ENCODE data around the gene SFMBT1. TPM values are rescaled to one million over a fixed set of nuclear protein-coding genes. Genes with fewer than 3 reads are reported as not detected.

The SFMBT1 gene
- total RNA-seq, 1 donor = 7.5 TPM

GRCh38 chr3:53016236-53016635 lies 29.6 kb downstream of the SFMBT1 start:
- no peak for DNase-seq (ENCODE audit: low read depth)
- no peak for TF ChIP-seq CTCF (IDR thresholded peaks at IDR 0.05; ENCODE audit: insufficient read depth, low read length)
- no peak overlapping the region for H3K4me3 ChIP-seq (ENCODE audit: low read depth, low read length)

- no peak overlapping the region for H3K4me3 ChIP-seq (ENCODE audit: low read depth, low read length)
- TF ChIP-seq CTCF (IDR thresholded peaks at IDR 0.05; ENCODE audit: insufficient read depth, low read length) = no peak
Observed at GRCh38 chr3:53011324-53011723, 34.5 kb downstream of the SFMBT1 start.

GRCh38 chr3:53009826-53010539 lies 35.9 kb downstream of the SFMBT1 start:
- TF ChIP-seq CTCF (IDR thresholded peaks at IDR 0.05; ENCODE audit: insufficient read depth, low read length) = no peak
- no peak for DNase-seq (ENCODE audit: low read depth)
- H3K4me3 ChIP-seq (ENCODE audit: low read depth, low read length) = no peak overlapping the region

More at GRCh38 chr3:53011324-53011723, 34.5 kb downstream of the SFMBT1 start:
- DNase-seq (ENCODE audit: low read depth) = no peak

- no peak overlapping the region for H3K4me3 ChIP-seq (ENCODE audit: low read depth, low read length)
- no peak for TF ChIP-seq CTCF (IDR thresholded peaks at IDR 0.05; ENCODE audit: insufficient read depth, low read length)
- DNase-seq (ENCODE audit: low read depth) = no peak
Observed at GRCh38 chr3:53008932-53009331, 36.9 kb downstream of the SFMBT1 start.

- no peak for DNase-seq (ENCODE audit: low read depth)
- H3K4me3 ChIP-seq (ENCODE audit: low read depth, low read length) = no peak overlapping the region
- TF ChIP-seq CTCF (IDR thresholded peaks at IDR 0.05; ENCODE audit: insufficient read depth, low read length) = no peak
Observed at GRCh38 chr3:53005854-53006513, 39.9 kb downstream of the SFMBT1 start.

- TF ChIP-seq CTCF (IDR thresholded peaks at IDR 0.05; ENCODE audit: insufficient read depth, low read length) = no peak
- no peak overlapping the region for H3K4me3 ChIP-seq (ENCODE audit: low read depth, low read length)
- no peak for DNase-seq (ENCODE audit: low read depth)
Observed at GRCh38 chr3:53005338-53005737, 40.5 kb downstream of the SFMBT1 start.

Data from fibroblast of the aortic adventitia (primary cell).